Suprapubic skin (tissue), 4 donors: ENCODE results near the gene PLEKHH1.

Source experiments
- EP300 ChIP-seq: sonication (generic); formaldehyde crosslinking; IDR thresholded peaks from one replicate; pipeline ENCODE4 v1.6.1; 2017; ENCODE audit warnings: antibody characterized with exemption
- POLR2A ChIP-seq, 2 donors: fragments of 450-650 bp; IDR thresholded peaks; one replicate each; pipeline ENCODE4 v1.6.1; 2017; ENCODE audit warnings: antibody characterized with exemption in 2 of 2, mild to moderate bottlenecking in 2 of 2, moderate library complexity in 2 of 2
- POLR2AphosphoS5 ChIP-seq, 3 donors: sonication (generic); formaldehyde crosslinking; IDR thresholded peaks; one replicate each; pipeline ENCODE4 v1.6.1; 2017; ENCODE audit warnings: antibody characterized with exemption in 3 of 3
- TF ChIP-seq, protein P1 (sequence below), 2 donors: fragments of 200-600 bp in 1 of 2; fragments of 450-650 bp in 1 of 2; sonication (generic) in 1 of 2; IDR thresholded peaks; one replicate each; pipeline ENCODE4 v1.5.1; 2016 to 2019; ENCODE audit warnings: antibody characterized with exemption in 2 of 2, mild to moderate bottlenecking in 1 of 2, moderate library complexity in 1 of 2

DNA sequence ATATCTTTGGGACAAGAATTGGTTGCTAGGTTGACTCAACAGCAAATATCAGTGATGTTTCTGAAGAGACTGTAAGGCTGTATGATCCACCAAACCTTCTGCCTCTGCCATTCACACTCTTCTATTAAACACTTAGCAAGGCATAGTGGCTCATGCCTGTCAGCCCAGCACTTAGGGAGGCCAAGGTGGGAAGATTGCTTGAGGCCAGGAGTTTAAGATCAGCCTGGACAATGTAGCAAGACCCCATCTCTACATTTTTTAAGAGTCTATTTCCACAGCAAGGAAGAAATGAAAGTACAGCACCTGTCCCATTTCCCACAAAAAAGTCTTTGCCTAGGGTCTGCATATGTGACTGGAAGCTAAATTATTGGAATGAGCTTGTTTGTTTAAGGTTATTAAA is 94.4 kb downstream of the PLEKHH1 start:
- TF ChIP-seq, protein P1, sequence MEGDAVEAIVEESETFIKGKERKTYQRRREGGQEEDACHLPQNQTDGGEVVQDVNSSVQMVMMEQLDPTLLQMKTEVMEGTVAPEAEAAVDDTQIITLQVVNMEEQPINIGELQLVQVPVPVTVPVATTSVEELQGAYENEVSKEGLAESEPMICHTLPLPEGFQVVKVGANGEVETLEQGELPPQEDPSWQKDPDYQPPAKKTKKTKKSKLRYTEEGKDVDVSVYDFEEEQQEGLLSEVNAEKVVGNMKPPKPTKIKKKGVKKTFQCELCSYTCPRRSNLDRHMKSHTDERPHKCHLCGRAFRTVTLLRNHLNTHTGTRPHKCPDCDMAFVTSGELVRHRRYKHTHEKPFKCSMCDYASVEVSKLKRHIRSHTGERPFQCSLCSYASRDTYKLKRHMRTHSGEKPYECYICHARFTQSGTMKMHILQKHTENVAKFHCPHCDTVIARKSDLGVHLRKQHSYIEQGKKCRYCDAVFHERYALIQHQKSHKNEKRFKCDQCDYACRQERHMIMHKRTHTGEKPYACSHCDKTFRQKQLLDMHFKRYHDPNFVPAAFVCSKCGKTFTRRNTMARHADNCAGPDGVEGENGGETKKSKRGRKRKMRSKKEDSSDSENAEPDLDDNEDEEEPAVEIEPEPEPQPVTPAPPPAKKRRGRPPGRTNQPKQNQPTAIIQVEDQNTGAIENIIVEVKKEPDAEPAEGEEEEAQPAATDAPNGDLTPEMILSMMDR (IDR thresholded peaks at IDR 0.05), result no peak
- TF ChIP-seq POLR2A (IDR thresholded peaks at IDR 0.05), result no peak
- no peak for TF ChIP-seq POLR2AphosphoS5 (IDR thresholded peaks at IDR 0.05)
- no peak for TF ChIP-seq EP300
